GM21381 (cell line): ENCODE results near the gene FXN.
"Not testable (repeated sequence)": the region's sequence is repeated elsewhere in the genome, so short reads cannot be mapped to it uniquely, and the experiment has no call there.

Source experiments
- ATAC-seq: cut with Tn5 transposase; IDR thresholded peaks from one replicate; pipeline ENCODE4 v1.9.1; 2021; ENCODE audit warnings: mild to moderate bottlenecking, moderate library complexity; ENCODE audit not compliant: unreplicated experiment

The FXN gene

GRCh38 chr9:69065660-69066059 lies 30.1 kb downstream of the FXN start:
- no peak for ATAC-seq

- ATAC-seq: no peak
Observed at GRCh38 chr9:69066955-69067354, 31.4 kb downstream of the FXN start.

- ATAC-seq: no peak
Observed at GRCh38 chr9:69070201-69070600, 34.6 kb downstream of the FXN start.

- no peak for ATAC-seq
Observed at GRCh38 chr9:69071059-69071458, 35.5 kb downstream of the FXN start.

GRCh38 chr9:69073103-69073502 lies 37.6 kb downstream of the FXN start:
- ATAC-seq: no peak

- ATAC-seq: no peak
Observed at GRCh38 chr9:69074801-69075200, 39.2 kb downstream of the FXN start.

- no peak for ATAC-seq
Observed at GRCh38 chr9:69076550-69076949, 41.0 kb downstream of the FXN start.

GRCh38 chr9:69078069-69078468 lies 42.5 kb downstream of the FXN start:
- ATAC-seq: no peak

GRCh38 chr9:69078581-69078980 lies 43.0 kb downstream of the FXN start:
- ATAC-seq: no peak

- no peak for ATAC-seq
Observed at GRCh38 chr9:69079186-69079585, 43.6 kb downstream of the FXN start.

- no peak for ATAC-seq
Observed at GRCh38 chr9:69081261-69081660, 45.7 kb downstream of the FXN start.

GRCh38 chr9:69083321-69083720 lies 47.8 kb downstream of the FXN start:
- ATAC-seq: no peak

GRCh38 chr9:69085569-69086283 lies 50.2 kb downstream of the FXN start:
- no peak for ATAC-seq

GRCh38 chr9:69086312-69086711 lies 50.8 kb downstream of the FXN start:
- ATAC-seq: no peak

GRCh38 chr9:69086769-69087168 lies 51.2 kb downstream of the FXN start:
- no peak for ATAC-seq

- ATAC-seq: no peak
Observed at GRCh38 chr9:69089082-69089481, 53.5 kb downstream of the FXN start.

GRCh38 chr9:69089491-69089890 lies 53.9 kb downstream of the FXN start:
- no peak for ATAC-seq

- ATAC-seq: no peak
Observed at GRCh38 chr9:69090140-69090750, 54.7 kb downstream of the FXN start.

GRCh38 chr9:69090946-69091345 lies 55.4 kb downstream of the FXN start:
- ATAC-seq: no peak

GRCh38 chr9:69093471-69094103 lies 58.0 kb downstream of the FXN start:
- ATAC-seq: peak; percentile 67

GRCh38 chr9:69094361-69095135 lies 59.0 kb downstream of the FXN start:
- not testable (repeated sequence) for ATAC-seq

- no peak for ATAC-seq
Observed at GRCh38 chr9:69097064-69097463, 61.5 kb downstream of the FXN start.
